VCaP (cell line): ENCODE results near the gene ADAM17.

Source experiments
- H3K27ac ChIP-seq: fragments of 450-650 bp; 2 replicates; pipeline ENCODE4 v1.5.1; 2017
- CTCF ChIP-seq: fragments of 450-650 bp; conservative IDR thresholded peaks from 2 replicates; pipeline ENCODE4 v1.5.1; 2017; ENCODE audit warnings: mild to moderate bottlenecking, moderate library complexity

Gene ADAM17

GRCh38 chr2:9494081-9494480, 61.5 kb downstream of the ADAM17 start:
- TF ChIP-seq CTCF: no peak
- no peak overlapping the region for H3K27ac ChIP-seq

DNA sequence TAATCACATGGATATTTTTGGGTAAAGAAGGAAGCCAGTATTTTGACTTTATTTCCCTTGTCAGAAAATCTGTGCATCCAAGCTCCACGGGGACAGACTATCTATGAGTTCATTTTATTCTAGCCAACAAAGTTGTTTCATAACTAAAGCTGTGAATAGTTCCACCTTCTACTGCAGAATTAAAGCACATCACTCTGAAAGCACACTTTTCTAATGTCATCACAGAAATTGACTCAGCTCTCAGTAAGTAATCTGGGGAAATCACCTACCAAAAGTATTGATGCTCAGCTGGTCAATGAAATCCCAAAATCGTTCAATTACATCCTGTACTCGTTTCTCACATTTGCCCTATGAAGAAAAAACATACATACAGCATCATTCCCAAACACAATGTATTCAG, 62.2 kb downstream of the ADAM17 start:
- no peak for TF ChIP-seq CTCF

DNA sequence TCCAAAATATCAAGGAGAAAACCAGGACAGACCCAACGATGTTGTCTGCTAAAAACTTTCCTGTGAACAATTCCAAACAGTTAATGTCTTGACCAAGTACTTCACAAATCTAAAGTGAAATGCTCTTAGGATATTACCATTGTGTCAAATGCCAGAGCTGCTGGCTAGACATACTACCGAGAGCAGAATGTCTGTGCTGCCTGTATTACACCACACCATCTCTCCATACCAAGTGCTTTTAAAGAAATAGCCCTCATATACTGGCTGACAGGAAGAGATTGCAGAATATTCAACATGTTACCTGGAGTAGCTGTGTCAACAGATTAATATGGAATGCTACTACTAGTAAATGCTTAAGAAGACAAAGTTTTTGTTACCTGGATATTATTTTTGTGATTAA, 62.7 kb downstream of the ADAM17 start:
- no peak overlapping the region for H3K27ac ChIP-seq
- TF ChIP-seq CTCF: no peak

More for the DNA sequence above, 62.2 kb downstream of the ADAM17 start:
- no peak overlapping the region for H3K27ac ChIP-seq

DNA sequence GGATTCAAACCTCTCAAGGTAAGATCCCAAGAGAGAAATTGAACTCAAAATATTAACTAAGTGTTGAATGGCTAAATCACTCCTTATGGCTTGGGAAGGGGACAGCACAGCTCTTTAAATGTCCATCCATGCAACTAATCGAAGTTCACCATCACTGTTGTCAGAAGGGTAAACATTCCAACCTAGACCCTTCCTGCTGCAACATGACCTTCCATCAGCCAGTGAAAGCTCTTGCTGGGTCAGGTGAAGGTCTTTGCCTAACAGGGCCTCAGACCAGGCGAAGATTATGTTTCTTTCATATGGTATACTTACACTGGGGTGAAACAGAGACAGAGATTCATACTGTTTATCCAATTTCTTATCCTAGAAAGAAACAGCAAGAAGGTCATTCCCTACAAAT, 64.8 kb downstream of the ADAM17 start:
- no peak for TF ChIP-seq CTCF
- no peak overlapping the region for H3K27ac ChIP-seq

GRCh38 chr2:9488583-9489547, 66.8 kb downstream of the ADAM17 start:
- no peak for TF ChIP-seq CTCF
- H3K27ac ChIP-seq: peak overlapping the region; percentile 13; the same call in 1 of the 2 replicates

- H3K27ac ChIP-seq: no peak overlapping the region
- no peak for TF ChIP-seq CTCF
Observed at GRCh38 chr2:9484533-9484932, 71.1 kb downstream of the ADAM17 start.

- no peak for TF ChIP-seq CTCF
- no peak overlapping the region for H3K27ac ChIP-seq
Observed at GRCh38 chr2:9483107-9483506, 72.5 kb downstream of the ADAM17 start.
